Neural progenitor cell (in vitro differentiated cells): Measurements from ENCODE around the gene PPM1E.
"Not testable (repeated sequence)": the region's sequence is repeated elsewhere in the genome, so short reads cannot be mapped to it uniquely, and the experiment has no call there.

Experiments
- EZH2 ChIP-seq: fragments of 200-600 bp; sonication (generic); IDR thresholded peaks from 2 replicates; pipeline ENCODE4 v1.6.1; 2017; ENCODE audit warnings: antibody characterized with exemption, mild to moderate bottlenecking, moderate library complexity
- TF ChIP-seq, protein P1 (sequence below): fragments of 200-600 bp; sonication (generic); IDR thresholded peaks from 2 replicates; pipeline ENCODE4 v1.5.1; 2017; ENCODE audit warnings: antibody characterized with exemption, mild to moderate bottlenecking

DNA sequence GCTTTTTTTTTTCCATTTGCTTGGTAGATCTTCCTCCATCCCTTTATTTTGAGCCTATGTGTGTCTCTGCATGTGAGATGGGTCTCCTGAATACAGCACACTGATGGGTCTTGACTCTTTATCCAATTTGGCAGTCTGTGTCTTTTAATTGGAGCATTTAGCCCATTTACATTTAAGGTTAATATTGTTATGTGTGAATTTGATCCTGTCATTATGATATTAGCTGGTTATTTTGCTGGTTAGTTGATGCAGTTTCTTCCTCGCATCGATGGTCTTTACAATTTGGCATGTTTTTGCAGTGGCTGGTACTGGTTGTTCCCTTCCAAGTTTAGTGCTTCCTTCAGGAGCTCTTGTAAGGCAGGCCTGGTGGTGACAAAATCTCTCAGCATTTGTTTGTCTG, 94.5 kb downstream of the PPM1E start:
- TF ChIP-seq EZH2 = not testable (repeated sequence)
- TF ChIP-seq, protein P1, sequence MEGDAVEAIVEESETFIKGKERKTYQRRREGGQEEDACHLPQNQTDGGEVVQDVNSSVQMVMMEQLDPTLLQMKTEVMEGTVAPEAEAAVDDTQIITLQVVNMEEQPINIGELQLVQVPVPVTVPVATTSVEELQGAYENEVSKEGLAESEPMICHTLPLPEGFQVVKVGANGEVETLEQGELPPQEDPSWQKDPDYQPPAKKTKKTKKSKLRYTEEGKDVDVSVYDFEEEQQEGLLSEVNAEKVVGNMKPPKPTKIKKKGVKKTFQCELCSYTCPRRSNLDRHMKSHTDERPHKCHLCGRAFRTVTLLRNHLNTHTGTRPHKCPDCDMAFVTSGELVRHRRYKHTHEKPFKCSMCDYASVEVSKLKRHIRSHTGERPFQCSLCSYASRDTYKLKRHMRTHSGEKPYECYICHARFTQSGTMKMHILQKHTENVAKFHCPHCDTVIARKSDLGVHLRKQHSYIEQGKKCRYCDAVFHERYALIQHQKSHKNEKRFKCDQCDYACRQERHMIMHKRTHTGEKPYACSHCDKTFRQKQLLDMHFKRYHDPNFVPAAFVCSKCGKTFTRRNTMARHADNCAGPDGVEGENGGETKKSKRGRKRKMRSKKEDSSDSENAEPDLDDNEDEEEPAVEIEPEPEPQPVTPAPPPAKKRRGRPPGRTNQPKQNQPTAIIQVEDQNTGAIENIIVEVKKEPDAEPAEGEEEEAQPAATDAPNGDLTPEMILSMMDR = not testable (repeated sequence)
